Endothelial cell of umbilical vein (primary cell): ENCODE data around the gene ZNF385D. TPM values are rescaled to one million over a fixed set of nuclear protein-coding genes. Genes with fewer than 3 reads are reported as not detected.

Experiments used
- BruUV-seq: library from RNA; stranded (reverse); fragments of 400-500 nt; replicated peaks from 2 replicates; lab custom pipeline; 2021; lab: Mats Ljungman, UMichigan
- CTCF ChIA-PET: fragments of 300-600, 350-600 bp; sonication (Branson Sonifier 250); formaldehyde crosslinking; loops from one replicate; lab custom pipeline; 2021; ENCODE audit warnings: antibody characterized with exemption, inconsistent platforms; lab: Charles Lee
- POLR2A ChIA-PET: fragments of 300-600, 350-600 bp; sonication (Branson Sonifier 250); formaldehyde crosslinking; loops from one replicate; lab custom pipeline; 2021; ENCODE audit warnings: antibody characterized with exemption, inconsistent platforms; lab: Charles Lee
- DNase-seq: peaks from one replicate; pipeline ENCODE4 v3.0.0-alpha.2; 2011; ENCODE audit warnings: low read depth, low spot score
- FAIRE-seq: peaks from 2 replicates; lab custom pipeline; 2011; peaks lifted over from hg19 to GRCh38; lab: Jason Lieb, UNC
- H2AFZ ChIP-seq: 2 replicates; pipeline ENCODE4 v1.6.0; 2012; ENCODE audit warnings: low read depth, low read length, control low read depth, inconsistent platforms
- H3K27ac ChIP-seq: 2 replicates; pipeline ENCODE4 v1.5.1; 2011; ENCODE audit warnings: low read depth, mild to moderate bottlenecking, control low read depth, low read length, moderate library complexity; ENCODE audit not compliant: insufficient read depth
- H3K27me3 ChIP-seq, 2 experiments: 2 replicates each; pipeline versions ENCODE4 v1.6.0 to v1.6.1; 2011; ENCODE audit warnings: low read length in 2 of 2, mixed read lengths in 1 of 2; ENCODE audit not compliant: control insufficient read depth in 2 of 2, insufficient read depth in 2 of 2
- H3K36me3 ChIP-seq, 2 experiments: 2 replicates in 1 of 2; 3 replicates in 1 of 2; pipeline ENCODE4 v1.5.1; 2011; ENCODE audit warnings: low read length in 2 of 2, mild to moderate bottlenecking in 1 of 2, moderate library complexity in 1 of 2; ENCODE audit not compliant: control insufficient read depth in 2 of 2, insufficient read depth in 2 of 2; ENCODE audit errors: extremely low read depth in 1 of 2
- H3K4me1 ChIP-seq: 3 replicates; pipeline ENCODE4 v1.5.1; 2011; ENCODE audit warnings: mild to moderate bottlenecking, low read length; ENCODE audit not compliant: control insufficient read depth, insufficient read depth; ENCODE audit errors: extremely low read depth
- H3K4me2 ChIP-seq: 2 replicates; pipeline ENCODE4 v1.6.1; 2011; ENCODE audit warnings: low read length, control low read depth, mixed read lengths; ENCODE audit not compliant: insufficient read depth
- H3K4me3 ChIP-seq, 3 experiments: fragments of 200-600 bp in 1 of 3; sonication (generic), shearing (Covaris generic) in 1 of 3; replicated peaks in 1 of 3; 2 replicates each; pipeline ENCODE4 v1.5.1; 2011 to 2016; ENCODE audit warnings: control low read depth in 3 of 3, low read length in 3 of 3, mild to moderate bottlenecking in 2 of 3, inconsistent platforms in 1 of 3, low read depth in 1 of 3, moderate library complexity in 1 of 3; ENCODE audit not compliant: insufficient read depth in 1 of 3
- H3K79me2 ChIP-seq: 2 replicates; pipeline ENCODE4 v1.6.0; 2012; ENCODE audit warnings: low read length, inconsistent platforms; ENCODE audit not compliant: control insufficient read depth, insufficient read depth
- H3K9ac ChIP-seq: replicated peaks from 2 replicates; pipeline ENCODE3; 2011; ENCODE audit warnings: low read length, control low read depth; ENCODE audit not compliant: insufficient read depth; ENCODE audit errors: extremely low read depth
- H3K9me1 ChIP-seq: replicated peaks from 3 replicates; pipeline ENCODE4 v1.6.0; 2011; ENCODE audit warnings: mild to moderate bottlenecking, low read length; ENCODE audit not compliant: control insufficient read depth, insufficient read depth; ENCODE audit errors: extremely low read depth
- H3K9me3 ChIP-seq: replicated peaks from 2 replicates; pipeline ENCODE4 v1.5.1; 2012; ENCODE audit warnings: low read length, inconsistent platforms; ENCODE audit not compliant: control insufficient read depth, insufficient read depth
- H4K20me1 ChIP-seq: replicated peaks from 2 replicates; pipeline ENCODE3; 2011; ENCODE audit warnings: mild to moderate bottlenecking, low read length; ENCODE audit not compliant: control insufficient read depth, insufficient read depth; ENCODE audit errors: extremely low read depth
- CTCF ChIP-seq, 2 donors: IDR thresholded peaks; 1 replicate in 1 of 2; 2 replicates in 1 of 2; pipeline ENCODE4 v1.5.1; 2011; ENCODE audit warnings: low read length in 2 of 2, mild to moderate bottlenecking in 2 of 2, moderate library complexity in 2 of 2, control low read depth in 1 of 2, inconsistent platforms in 1 of 2, low read depth in 1 of 2; ENCODE audit not compliant: insufficient read depth in 1 of 2; ENCODE audit errors: extremely low read depth in 1 of 2
- EZH2 ChIP-seq: IDR thresholded peaks from 2 replicates; pipeline ENCODE4 v1.6.1; 2012; ENCODE audit warnings: borderline replicate concordance, low read depth, mild to moderate bottlenecking, moderate library complexity, low read length, inconsistent platforms; ENCODE audit not compliant: severe bottlenecking
- FOS ChIP-seq: IDR thresholded peaks from 2 replicates; pipeline ENCODE4 v1.6.1; 2011; ENCODE audit warnings: mild to moderate bottlenecking, low read length, moderate library complexity, borderline replicate concordance; ENCODE audit not compliant: insufficient read depth
- GATA2 ChIP-seq: IDR thresholded peaks from 2 replicates; pipeline ENCODE4 v1.7.0; 2011; ENCODE audit warnings: low read depth, mild to moderate bottlenecking, moderate library complexity, mixed read lengths, low read length; ENCODE audit not compliant: insufficient read length, insufficient read depth
- JUN ChIP-seq: IDR thresholded peaks from 2 replicates; pipeline ENCODE4 v1.6.1; 2011; ENCODE audit warnings: borderline replicate concordance, low read depth; ENCODE audit not compliant: insufficient read length, insufficient read depth
- MAX ChIP-seq: IDR thresholded peaks from 2 replicates; pipeline ENCODE4 v1.6.1; 2011; ENCODE audit not compliant: insufficient read depth, insufficient read length
- MYC ChIP-seq: IDR thresholded peaks from one replicate; pipeline ENCODE4 v1.6.1; 2011; ENCODE audit warnings: mild to moderate bottlenecking, low read depth, low read length
- POLR2A ChIP-seq: IDR thresholded peaks from 2 replicates; pipeline ENCODE4 v1.6.1; 2012; ENCODE audit warnings: low read depth, mild to moderate bottlenecking, control low read depth, low read length
- POLR2AphosphoS5 ChIP-seq: IDR thresholded peaks from 2 replicates; pipeline ENCODE4 v1.6.1; 2012; ENCODE audit warnings: low read depth, mild to moderate bottlenecking, control low read depth, low read length, moderate library complexity; ENCODE audit not compliant: insufficient read depth
- dilution Hi-C: fragments of 300-500 bp; cut with MboI; formaldehyde crosslinking; loops from one replicate; pipeline ENCODE4 v1.15.0; 2019; ENCODE audit warnings: low sequenced_read_pairs; ENCODE audit not compliant: extremely low pct_ligation_motif_present
- intact Hi-C: fragments of 100-400 bp; cut with micrococcal nuclease; formaldehyde crosslinking; loops from one replicate; pipeline ENCODE4 v1.10.0; 2022
- polyA plus RNA-seq, 4 experiments: library from polyadenylated mRNA; depleted of rRNA in 3 of 4; stranded (reverse) in 3 of 4; unstranded in 1 of 4; fragments of >200 nt; gene quantifications; 2 replicates each; pipeline versions ENCODE4 v1.2.1 to v1.2.3, GENCODE V29; 2011 to 2012; ENCODE audit warnings: missing spikeins in 1 of 4
- total RNA-seq: library from RNA; stranded (reverse); gene quantifications from 2 replicates; pipeline ENCODE4 v1.2.3, GENCODE V29; 2021

ZNF385D gene
- total and polyA plus RNA-seq, 2 donors (not counting 3 experiments of a cell fraction or from before 2014, with no cell fraction given): not detected

GRCh38 chr3:21691036-21691435 lies 60.0 kb downstream of the ZNF385D start:
- ChIA-PET CTCF (interaction anchor here (1.2 kb wide), 1 partner anchor 8 kb away, joined by 3 read pairs; no protein-coding TSS in a partner anchor), POLR2A (no interaction called here)
- no peak overlapping the region for H3K4me2 ChIP-seq
- no peak overlapping the region for H3K4me3 ChIP-seq
- H3K4me1 ChIP-seq: no peaks in the 10 kb centered on the region
- TF ChIP-seq POLR2AphosphoS5: no peak
- TF ChIP-seq CTCF (IDR thresholded peaks at IDR 0.05; ENCODE audit: extremely low read depth in 1 of 2, insufficient read depth in 1 of 2, low read depth in 1 of 2, low read length in 2 of 2): no peak
- no peak for TF ChIP-seq MAX
- TF ChIP-seq EZH2: no peak
- TF ChIP-seq FOS: no peak
- no peak for TF ChIP-seq MYC
- no peak for TF ChIP-seq POLR2A
- no peak for TF ChIP-seq GATA2
- TF ChIP-seq JUN: no peak
- no peak overlapping the region for H3K27ac ChIP-seq
- H3K79me2 ChIP-seq: no peaks in the 10 kb centered on the region
- H3K27me3 ChIP-seq: no peaks in the 10 kb centered on the region
- BruUV-seq: no TSS peak
- H4K20me1 ChIP-seq: no peaks in the 10 kb centered on the region
- H2AFZ ChIP-seq: no peak overlapping the region
- dilution Hi-C loops: no loop called here
- no peaks in the 10 kb centered on the region for H3K9me1 ChIP-seq
- H3K9ac ChIP-seq: no peak overlapping the region
- FAIRE-seq: no peak
- no peaks in the 10 kb centered on the region for H3K36me3 ChIP-seq
- DNase-seq: no peak
- H3K9me3 ChIP-seq: no peaks in the 10 kb centered on the region
- intact Hi-C loops: no loop called here
